Activated naive CD4-positive, alpha-beta T cell treated with Interleukin-2 at 50 U/mL for 16 hours (primary cell): Measurements from ENCODE around the gene CDHR4.
"Not testable (repeated sequence)": the region's sequence is repeated elsewhere in the genome, so short reads cannot be mapped to it uniquely, and the experiment has no call there.

Source experiments
- DNase-seq: peaks from one replicate; pipeline ENCODE4 v3.0.0-alpha.2; 2020

CDHR4 gene

GRCh38 chr3:49803465-49804140 lies 3.9 kb upstream of the CDHR4 start:
- DNase-seq = peak; percentile 47

GRCh38 chr3:49802719-49803464 lies 3.2 kb upstream of the CDHR4 start, which contains the start of gene INKA1:
Gene INKA1 (plus strand): TSS chr3:49803261. CDS start chr3:49803393, 132 bp downstream.
- DNase-seq = peak; percentile 88

GRCh38 chr3:49801160-49801559 lies 1.5 kb upstream of the CDHR4 start:
- DNase-seq = no peak

- DNase-seq = no peak
Measured at GRCh38 chr3:49799105-49799504, 568 bp downstream of the CDHR4 start.

GRCh38 chr3:49794926-49795905 lies 4.5 kb downstream of the CDHR4 start:
- DNase-seq = no peak

GRCh38 chr3:49794431-49794830 lies 5.2 kb downstream of the CDHR4 start:
- DNase-seq = no peak

- DNase-seq = no peak
Measured at GRCh38 chr3:49793486-49794085, 6.1 kb downstream of the CDHR4 start.

- no peak for DNase-seq
Measured at GRCh38 chr3:49792371-49793150, 7.1 kb downstream of the CDHR4 start.

GRCh38 chr3:49791571-49791970 lies 8.1 kb downstream of the CDHR4 start:
- DNase-seq = no peak

- no peak for DNase-seq
Measured at GRCh38 chr3:49790626-49791411, 8.9 kb downstream of the CDHR4 start.

- no peak for DNase-seq
Measured at GRCh38 chr3:49788056-49788455, 11.6 kb downstream of the CDHR4 start.

- no peak for DNase-seq
Measured at GRCh38 chr3:49787536-49787935, 12.1 kb downstream of the CDHR4 start.

GRCh38 chr3:49787182-49787464 lies 12.6 kb downstream of the CDHR4 start:
- no peak for DNase-seq

- DNase-seq = peak; percentile 100
Measured at GRCh38 chr3:49786357-49787181, 13.1 kb downstream of the CDHR4 start, which contains the start of gene IP6K1. Gene IP6K1 (minus strand): TSS chr3:49786542. CDS start chr3:49748040, 38,502 bp downstream.

GRCh38 chr3:49785565-49786356 lies 13.9 kb downstream of the CDHR4 start:
- peak; percentile 33 for DNase-seq

GRCh38 chr3:49782277-49782676 lies 17.4 kb downstream of the CDHR4 start:
- DNase-seq = not testable (repeated sequence)

GRCh38 chr3:49781415-49782199 lies 18.1 kb downstream of the CDHR4 start:
- no peak for DNase-seq

- DNase-seq = not testable (repeated sequence)
Measured at GRCh38 chr3:49780975-49781365, 18.7 kb downstream of the CDHR4 start.
